ENCODE measurements around the gene ERN1. TPM values are rescaled to one million over a fixed set of nuclear protein-coding genes. Genes with fewer than 3 reads are reported as not detected.
A peak's percentile ranks its signal among the peaks of the same experiment; 100 is the strongest.

Gene ERN1
- total and polyA plus RNA-seq, 2 of the 8 experiments (the other 6 are each of a cell fraction or from before 2014, with no cell fraction given): 1.8 to 3.9 TPM

DNA sequence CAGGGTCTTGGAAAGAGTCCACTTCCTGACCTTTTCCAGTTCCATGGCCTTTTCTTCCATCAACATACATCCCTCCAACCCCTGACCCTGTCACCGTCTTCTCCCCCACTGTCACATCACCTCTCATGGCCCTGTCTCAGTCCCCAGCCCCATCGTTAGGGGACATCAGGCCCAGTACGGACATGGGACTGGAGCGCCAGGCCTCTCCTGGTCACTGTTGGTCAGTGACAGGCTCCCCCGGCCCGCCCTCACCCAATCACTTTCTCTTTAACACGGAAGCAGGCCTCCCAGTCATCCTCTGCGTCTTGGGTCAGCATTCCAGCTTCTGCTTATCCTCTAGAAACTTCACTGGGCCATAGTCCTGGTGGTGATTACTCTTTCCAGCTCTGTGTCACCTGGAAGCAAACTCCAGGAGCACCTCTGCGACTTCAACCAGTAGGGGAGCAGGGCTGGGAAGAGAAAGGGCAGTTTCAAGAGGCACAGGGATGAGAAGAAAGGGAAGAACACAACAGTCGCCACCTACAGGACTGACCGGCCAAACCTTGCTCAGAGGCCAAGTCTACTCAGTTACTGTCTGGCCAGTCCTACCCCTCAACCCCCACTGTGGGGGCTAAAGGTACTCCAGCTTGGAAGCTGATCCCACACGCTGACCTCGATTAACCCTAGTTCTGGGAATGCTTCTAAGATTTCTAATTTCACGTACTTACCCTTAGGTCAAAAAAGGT lies 93.6 kb downstream of the ERN1 start:
- no peak overlapping the region for H3K56ac ChIP-seq (replicated peaks; ENCODE audit: insufficient read length, low read depth, low read length)
- H2BK15ac ChIP-seq (ENCODE audit: low read length): no peak overlapping the region
- H3K4ac ChIP-seq (replicated peaks; ENCODE audit: insufficient read length, low read depth, low read length): no peak overlapping the region
- no peak overlapping the region; the same call in 1 of the 2 replicates for H2AK5ac ChIP-seq (ENCODE audit: low read depth, low read length)
- H3K27me3 ChIP-seq (replicated peaks in 1 of 4; ENCODE audit: control insufficient read depth in 3 of 4, extremely low read depth in 1 of 4, insufficient read depth in 3 of 4, low read length in 3 of 4): no peaks in the 10 kb centered on the region
- H3K79me1 ChIP-seq (ENCODE audit: low read depth, low read length): no peaks in the 10 kb centered on the region; the same call in 1 of the 2 replicates
- H3K27ac ChIP-seq (ENCODE audit: low read depth, low read length): no peak overlapping the region
- TF ChIP-seq, protein P1, sequence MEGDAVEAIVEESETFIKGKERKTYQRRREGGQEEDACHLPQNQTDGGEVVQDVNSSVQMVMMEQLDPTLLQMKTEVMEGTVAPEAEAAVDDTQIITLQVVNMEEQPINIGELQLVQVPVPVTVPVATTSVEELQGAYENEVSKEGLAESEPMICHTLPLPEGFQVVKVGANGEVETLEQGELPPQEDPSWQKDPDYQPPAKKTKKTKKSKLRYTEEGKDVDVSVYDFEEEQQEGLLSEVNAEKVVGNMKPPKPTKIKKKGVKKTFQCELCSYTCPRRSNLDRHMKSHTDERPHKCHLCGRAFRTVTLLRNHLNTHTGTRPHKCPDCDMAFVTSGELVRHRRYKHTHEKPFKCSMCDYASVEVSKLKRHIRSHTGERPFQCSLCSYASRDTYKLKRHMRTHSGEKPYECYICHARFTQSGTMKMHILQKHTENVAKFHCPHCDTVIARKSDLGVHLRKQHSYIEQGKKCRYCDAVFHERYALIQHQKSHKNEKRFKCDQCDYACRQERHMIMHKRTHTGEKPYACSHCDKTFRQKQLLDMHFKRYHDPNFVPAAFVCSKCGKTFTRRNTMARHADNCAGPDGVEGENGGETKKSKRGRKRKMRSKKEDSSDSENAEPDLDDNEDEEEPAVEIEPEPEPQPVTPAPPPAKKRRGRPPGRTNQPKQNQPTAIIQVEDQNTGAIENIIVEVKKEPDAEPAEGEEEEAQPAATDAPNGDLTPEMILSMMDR (IDR thresholded peaks at IDR 0.05; ENCODE audit: control extremely low read depth in 1 of 3, insufficient read depth in 1 of 3, low read depth in 1 of 3, low read length in 3 of 3): peak; percentile 68 to 84 (median 82)
- TF ChIP-seq RAD21 (IDR thresholded peaks at IDR 0.05 in 1 of 2, conservative IDR thresholded peaks at IDR 0.05 in 1 of 2; ENCODE audit: low read depth in 2 of 2, low read length in 2 of 2) (peak; percentile 42 to 56; a peak in 3 of 4 replicates), CREB1 (IDR thresholded peaks at IDR 0.05) (0 out of 2 replicates have a peak, but pooled peaks have one; percentile 15), GTF2F1 (IDR thresholded peaks at IDR 0.05; ENCODE audit: borderline replicate concordance, low read depth, low read length) (no peak), YY1 (IDR thresholded peaks at IDR 0.05; ENCODE audit: low read depth, low read length) (peak; percentile 55; the same call in 1 of the 2 replicates)
- no peak overlapping the region for H2BK12ac ChIP-seq (ENCODE audit: low read depth, low read length)
- 0 out of 2 replicates have a peak overlapping the region, but pooled peaks have one; percentile 60 for H2BK5ac ChIP-seq (ENCODE audit: low read depth, low read length)
- no peaks in the 10 kb centered on the region for H3K4me1 ChIP-seq (replicated peaks in 1 of 4; ENCODE audit: control insufficient read depth in 3 of 4, insufficient read depth in 4 of 4, low read length in 3 of 4)
- H3K9me3 ChIP-seq (ENCODE audit: insufficient read depth in 2 of 2, low read depth in 1 of 2, low read length in 1 of 2): no peaks in the 10 kb centered on the region
- H4K8ac ChIP-seq (ENCODE audit: extremely low read depth, insufficient read depth, low read length): no peak overlapping the region
- no peaks in the 10 kb centered on the region for H3K36me3 ChIP-seq (ENCODE audit: control insufficient read depth in 2 of 4, insufficient read depth in 4 of 4, low read length in 3 of 4)
- H4K5ac ChIP-seq (ENCODE audit: insufficient read length, low read depth, low read length): no peak overlapping the region
- no peak overlapping the region for H2BK20ac ChIP-seq (ENCODE audit: low read length)
- no peak for FAIRE-seq
- ChIA-PET POLR2A (ENCODE audit: partially characterized antibody) (interaction anchor here (1.1 to 1.4 kb wide), 3 partner anchors 27 to 110 kb away, joined by 4 to 7 read pairs (median 4); no protein-coding TSS in a partner anchor), CTCF (ENCODE audit: partially characterized antibody) (interaction anchor here (0.7 to 6.1 kb wide), 11 partner anchors 7 to 118 kb away, joined by 3 to 33 read pairs (median 6); partner anchors contain the start of gene GH1)
- H3K23ac ChIP-seq (ENCODE audit: insufficient read length): no peak overlapping the region
- H4K91ac ChIP-seq (replicated peaks; ENCODE audit: insufficient read length, low read length): no peak overlapping the region
- H2AFZ ChIP-seq (ENCODE audit: low read length): 0 out of 2 replicates have a peak overlapping the region, but pooled peaks have one; percentile 71
- H3K9ac ChIP-seq (replicated peaks in 1 of 4; ENCODE audit: extremely low read depth in 1 of 4, low read depth in 3 of 4, low read length in 3 of 4): no peak overlapping the region
- H3K4me3 ChIP-seq (ENCODE audit: extremely low read depth in 1 of 4, insufficient read depth in 2 of 4, low read depth in 3 of 4, low read length in 4 of 4): no peak overlapping the region
- H3K14ac ChIP-seq (ENCODE audit: insufficient read length): no peak overlapping the region
- no peaks in the 10 kb centered on the region for H3K23me2 ChIP-seq (ENCODE audit: low read depth, low read length)
- H3K79me2 ChIP-seq (ENCODE audit: control insufficient read depth in 1 of 2, insufficient read depth in 2 of 2, low read length in 2 of 2): no peaks in the 10 kb centered on the region
- WGBS, 2 experiments (ENCODE audit: extremely low coverage in 1 of 2, insufficient coverage in 1 of 2, insufficient read length in 1 of 2, insufficient replicate concordance in 2 of 2, low coverage in 1 of 2, low lambda C conversion rate in 2 of 2, missing lambda C conversion rate in 1 of 2): 88% methylated on average over 12 of the region's 14 CpGs; no CpG with 5 or more reads in 1 of the 2 experiments
- no peak overlapping the region for H3K4me2 ChIP-seq (ENCODE audit: insufficient read depth in 1 of 2, low read depth in 2 of 2, low read length in 2 of 2)
- DNase-seq (ENCODE audit: low read depth in 1 of 2, low spot score in 2 of 2): peak in 1 of 2 experiments; percentile 65
- no peak overlapping the region for H3K18ac ChIP-seq (ENCODE audit: extremely low read depth, low read length)
- no peak overlapping the region for H2BK120ac ChIP-seq (replicated peaks; ENCODE audit: low read depth, low read length)
- no peaks in the 10 kb centered on the region for H4K20me1 ChIP-seq (replicated peaks in 1 of 2; ENCODE audit: control insufficient read depth in 1 of 2, insufficient read depth in 2 of 2, low read length in 2 of 2)
